Mucosa of stomach (tissue), 1 donor: Measurements from ENCODE around the gene GOLGA3.
"Not testable (repeated sequence)": the region's sequence is repeated elsewhere in the genome, so short reads cannot be mapped to it uniquely, and the experiment has no call there.

Experiments
- H3K27me3 ChIP-seq: one replicate; pipeline ENCODE4 v1.7.0; 2013; ENCODE audit warnings: mild to moderate bottlenecking, low read length; ENCODE audit not compliant: control insufficient read depth, insufficient read depth
- H3K36me3 ChIP-seq: one replicate; pipeline ENCODE4 v1.7.0; 2013; ENCODE audit warnings: low read length; ENCODE audit not compliant: control insufficient read depth, insufficient read depth
- H3K4me1 ChIP-seq: one replicate; pipeline ENCODE4 v1.7.0; 2013; ENCODE audit warnings: mild to moderate bottlenecking, low read length; ENCODE audit not compliant: control insufficient read depth, insufficient read depth
- H3K4me3 ChIP-seq: one replicate; pipeline ENCODE4 v1.7.0; 2013; ENCODE audit warnings: low read length
- H3K9ac ChIP-seq: one replicate; pipeline ENCODE4 v1.7.0; 2013; ENCODE audit warnings: mild to moderate bottlenecking, low read length, moderate library complexity
- H3K9me3 ChIP-seq: one replicate; pipeline ENCODE4 v1.7.0; 2013; ENCODE audit warnings: mild to moderate bottlenecking, low read length, moderate library complexity; ENCODE audit not compliant: control insufficient read depth
- donor health status: Pancreatic carcinoma.

GOLGA3 gene

DNA sequence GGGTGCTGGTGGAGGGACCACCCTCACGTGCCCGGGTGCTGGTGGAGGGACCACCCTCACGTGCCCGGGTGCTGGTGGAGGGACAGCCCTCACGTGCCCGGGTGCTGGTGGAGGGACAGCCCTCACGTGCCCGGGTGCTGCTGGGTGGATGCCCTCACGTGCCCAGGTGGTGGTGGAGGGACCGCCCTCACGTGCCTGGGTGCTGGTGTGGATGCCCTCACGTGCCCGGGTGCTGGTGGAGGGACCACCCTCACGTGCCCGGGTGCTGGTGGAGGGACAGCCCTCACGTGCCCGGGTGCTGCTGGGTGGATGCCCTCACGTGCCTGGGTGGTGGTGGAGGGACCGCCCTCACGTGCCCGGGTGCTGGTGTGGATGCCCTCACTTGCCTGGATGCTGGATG, 28.4 kb upstream of the GOLGA3 start:
- not testable (repeated sequence) for H3K9ac ChIP-seq, H3K9me3 ChIP-seq, H3K27me3 ChIP-seq, H3K4me1 ChIP-seq, H3K4me3 ChIP-seq
- peaks cover 22% of the 10 kb centered on the region for H3K36me3 ChIP-seq

GRCh38 chr12:132856581-132856980, 27.9 kb upstream of the GOLGA3 start:
- Histone ChIP-seq H3K4me3 (no peak overlapping the region), H3K36me3 (peaks cover 21% of the 10 kb centered on the region), H3K4me1 (peaks cover 5% of the 10 kb centered on the region)

DNA sequence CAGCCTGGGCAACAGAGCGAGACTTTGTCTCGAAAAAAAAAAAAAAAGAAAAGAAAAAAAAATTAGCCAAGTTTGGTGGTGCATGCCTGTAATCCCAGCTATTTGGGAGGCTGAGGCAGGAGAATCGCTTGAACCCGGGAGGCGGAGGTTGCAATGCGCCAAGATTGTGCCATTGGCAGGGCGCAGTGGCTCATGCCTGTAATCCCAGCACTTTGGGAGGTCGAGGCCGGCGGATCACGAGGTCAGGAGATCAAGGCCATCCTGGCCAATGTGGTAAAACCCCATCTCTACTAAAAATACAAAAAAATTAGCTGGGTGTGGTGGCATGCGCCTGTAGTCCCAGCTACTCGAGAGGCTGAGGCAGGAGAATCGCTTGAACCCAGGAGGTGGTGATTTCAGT, 26.5 kb upstream of the GOLGA3 start:
- not testable (repeated sequence) for H3K9me3 ChIP-seq, H3K9ac ChIP-seq, H3K4me1 ChIP-seq, H3K4me3 ChIP-seq, H3K27me3 ChIP-seq
- H3K36me3 ChIP-seq = peaks cover 22% of the 10 kb centered on the region

More at GRCh38 chr12:132856581-132856980, 27.9 kb upstream of the GOLGA3 start:
- no peaks in the 10 kb centered on the region for H3K27me3 ChIP-seq
- no peak overlapping the region for H3K9ac ChIP-seq
- H3K9me3 ChIP-seq = no peaks in the 10 kb centered on the region

GRCh38 chr12:132853285-132854092, 24.8 kb upstream of the GOLGA3 start:
- Histone ChIP-seq H3K4me3 (no peak overlapping the region), H3K36me3 (peaks cover 22% of the 10 kb centered on the region), H3K4me1 (peaks cover 5% of the 10 kb centered on the region), H3K9ac (no peak overlapping the region), H3K9me3 (no peaks in the 10 kb centered on the region), H3K27me3 (no peaks in the 10 kb centered on the region)

GRCh38 chr12:132852496-132852895, 23.8 kb upstream of the GOLGA3 start:
- Histone ChIP-seq H3K27me3 (no peaks in the 10 kb centered on the region), H3K4me3 (no peak overlapping the region), H3K9me3 (no peaks in the 10 kb centered on the region), H3K9ac (no peak overlapping the region), H3K36me3 (peaks cover 24% of the 10 kb centered on the region), H3K4me1 (no peaks in the 10 kb centered on the region)

DNA sequence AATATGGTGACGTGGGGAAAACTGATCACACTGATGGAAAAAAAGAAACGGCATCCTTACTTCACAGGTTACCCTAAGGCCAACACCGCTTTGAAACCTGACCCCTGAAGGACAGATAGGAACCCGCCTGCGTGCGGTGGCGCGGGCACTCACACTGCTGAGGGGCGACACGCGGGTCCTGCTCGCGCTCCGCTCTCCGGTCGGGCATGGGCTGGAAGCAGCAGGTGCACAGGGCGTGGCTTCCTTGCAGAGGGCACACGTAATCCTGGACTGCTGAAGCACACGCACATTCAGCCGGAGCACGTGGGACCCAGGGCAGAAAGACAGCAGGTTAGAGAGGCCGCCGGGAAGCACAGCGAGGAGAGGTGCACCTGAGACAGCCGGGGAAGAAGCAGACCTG, 22.8 kb upstream of the GOLGA3 start:
- no peaks in the 10 kb centered on the region for H3K4me1 ChIP-seq
- H3K4me3 ChIP-seq = no peak overlapping the region
- H3K9me3 ChIP-seq = no peaks in the 10 kb centered on the region
- no peaks in the 10 kb centered on the region for H3K27me3 ChIP-seq
- H3K9ac ChIP-seq = no peak overlapping the region
- peaks cover 26% of the 10 kb centered on the region for H3K36me3 ChIP-seq

DNA sequence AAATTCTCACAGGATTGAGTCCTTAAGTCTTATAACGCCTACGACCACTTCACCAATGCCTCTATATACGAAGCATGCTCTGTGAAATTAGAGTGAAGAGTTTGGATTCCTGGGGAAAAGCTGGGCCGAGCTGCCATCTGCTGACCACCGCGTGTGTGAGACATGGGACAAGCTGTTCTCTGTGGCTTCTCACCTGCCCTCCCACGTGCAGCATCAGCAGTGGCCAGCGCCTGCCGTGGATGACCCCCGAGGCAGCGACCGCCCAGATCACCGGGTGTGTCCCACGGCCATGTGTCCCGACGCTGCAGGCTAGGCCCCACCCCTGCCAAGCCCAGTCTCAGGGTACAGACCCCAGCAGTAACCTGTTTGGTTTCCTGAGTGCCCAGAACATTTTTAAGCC, 21.6 kb upstream of the GOLGA3 start:
- H3K9me3 ChIP-seq = no peaks in the 10 kb centered on the region
- H3K4me1 ChIP-seq = no peaks in the 10 kb centered on the region
- H3K9ac ChIP-seq = no peak overlapping the region
- peaks cover 18% of the 10 kb centered on the region for H3K36me3 ChIP-seq
- H3K27me3 ChIP-seq = no peaks in the 10 kb centered on the region
- no peak overlapping the region for H3K4me3 ChIP-seq

GRCh38 chr12:132848521-132848920, 19.9 kb upstream of the GOLGA3 start:
- no peaks in the 10 kb centered on the region for H3K4me1 ChIP-seq
- H3K9me3 ChIP-seq = no peaks in the 10 kb centered on the region
- peaks cover 18% of the 10 kb centered on the region for H3K36me3 ChIP-seq
- H3K9ac ChIP-seq = no peak overlapping the region
- H3K4me3 ChIP-seq = no peak overlapping the region
- H3K27me3 ChIP-seq = no peaks in the 10 kb centered on the region

DNA sequence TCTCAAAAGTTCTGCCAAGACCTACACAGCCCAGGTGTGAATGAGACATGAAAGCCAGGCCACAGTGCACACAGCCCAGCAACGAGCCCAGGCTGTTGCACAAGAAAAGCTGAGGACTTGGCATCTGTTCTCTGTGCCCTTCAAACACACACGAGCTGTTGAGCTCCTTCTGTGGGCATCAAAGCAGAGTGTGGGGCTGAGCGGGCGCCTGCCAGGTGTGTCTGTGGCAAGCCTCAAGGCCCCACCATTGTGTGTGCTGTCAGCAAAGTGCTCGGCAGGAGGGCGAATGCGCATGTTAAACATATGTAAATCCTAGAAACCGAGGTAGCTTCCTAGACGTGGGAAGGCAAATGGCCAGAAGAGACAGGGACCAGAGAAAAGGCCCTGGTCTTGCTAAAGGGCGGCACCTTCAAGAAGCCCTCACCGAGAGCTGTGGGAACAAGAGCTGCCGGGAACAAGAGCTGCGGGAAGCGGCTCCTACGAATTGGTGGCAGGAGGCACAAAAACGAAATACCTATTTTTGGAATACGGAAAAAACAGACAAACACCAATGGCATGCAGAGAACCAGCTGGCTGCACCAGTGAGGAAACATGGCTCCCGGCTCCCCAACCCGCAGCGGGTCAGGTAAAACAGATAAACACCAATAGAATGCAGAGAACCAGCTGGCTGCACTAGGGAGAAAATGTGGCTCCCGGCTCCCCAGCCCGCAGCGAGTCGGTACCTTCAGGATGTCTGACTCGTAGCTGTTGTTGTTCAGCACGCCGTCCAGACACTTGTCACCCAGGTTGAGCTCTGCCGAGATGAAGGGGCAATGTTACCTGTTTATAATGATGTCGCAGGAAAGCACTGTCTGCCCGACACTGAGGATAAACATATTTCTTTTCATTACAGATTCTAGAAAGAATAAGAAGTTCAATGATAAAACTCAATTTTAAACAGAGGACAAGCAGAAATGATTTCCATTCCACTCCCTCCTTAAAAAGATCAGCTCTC, 19.0 kb upstream of the GOLGA3 start:
- Histone ChIP-seq H3K27me3 (no peaks in the 10 kb centered on the region), H3K9me3 (no peaks in the 10 kb centered on the region), H3K4me1 (no peaks in the 10 kb centered on the region), H3K9ac (no peak overlapping the region), H3K36me3 (peaks cover 18% of the 10 kb centered on the region), H3K4me3 (no peak overlapping the region)

DNA sequence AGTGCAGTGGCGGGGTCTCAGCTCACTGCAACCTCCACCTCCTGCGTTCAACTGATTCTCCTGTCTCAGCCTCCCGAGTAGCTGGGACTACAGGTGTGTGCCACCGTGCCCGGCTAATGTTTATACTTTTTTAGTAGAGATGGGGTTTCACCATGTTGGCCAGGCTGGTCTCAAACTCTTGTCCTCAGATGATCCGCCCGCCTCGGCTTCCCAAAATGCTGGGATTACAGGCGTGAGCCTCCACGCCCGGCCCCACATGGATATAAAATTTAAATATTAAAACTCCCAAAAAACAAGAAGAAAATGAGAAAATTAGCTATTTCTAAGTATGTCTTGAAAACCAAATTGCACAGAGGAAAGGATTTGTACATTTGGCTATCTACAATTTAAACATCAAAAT, 16.0 kb upstream of the GOLGA3 start:
- not testable (repeated sequence) for H3K9ac ChIP-seq, H3K4me3 ChIP-seq, H3K27me3 ChIP-seq, H3K9me3 ChIP-seq, H3K4me1 ChIP-seq
- H3K36me3 ChIP-seq = peaks cover 20% of the 10 kb centered on the region

DNA sequence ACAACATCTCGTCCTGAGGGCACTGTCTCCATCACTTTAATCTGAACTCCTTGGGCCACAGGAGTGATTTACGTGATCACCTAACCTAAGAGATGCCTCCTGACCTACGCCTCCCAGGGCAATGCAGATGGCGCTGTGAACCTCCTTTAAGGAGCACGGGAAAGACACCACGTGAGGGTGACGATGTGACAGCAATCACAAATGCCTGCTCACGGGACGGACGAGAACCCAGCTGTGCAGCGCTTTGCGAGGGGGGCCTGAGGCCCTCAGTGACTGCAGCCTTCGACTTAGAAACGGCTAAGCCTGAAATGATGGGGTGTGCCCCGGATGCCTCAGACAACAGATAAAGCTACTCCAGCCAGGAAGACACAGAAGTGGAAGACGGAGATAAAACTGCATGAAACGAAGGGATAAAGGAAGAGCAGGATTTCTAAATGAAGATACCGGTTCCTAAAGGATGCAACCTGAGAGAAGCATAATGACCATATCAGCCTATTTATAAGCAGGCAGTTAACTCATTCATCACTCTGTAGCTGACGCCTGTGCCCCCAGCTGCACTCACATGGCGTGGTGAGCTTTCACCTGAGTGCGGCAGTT, 13.9 kb upstream of the GOLGA3 start:
- no peak overlapping the region for H3K9ac ChIP-seq
- peaks cover 19% of the 10 kb centered on the region for H3K36me3 ChIP-seq
- H3K4me3 ChIP-seq = no peak overlapping the region
- H3K27me3 ChIP-seq = no peaks in the 10 kb centered on the region
- H3K4me1 ChIP-seq = no peaks in the 10 kb centered on the region
- no peaks in the 10 kb centered on the region for H3K9me3 ChIP-seq

DNA sequence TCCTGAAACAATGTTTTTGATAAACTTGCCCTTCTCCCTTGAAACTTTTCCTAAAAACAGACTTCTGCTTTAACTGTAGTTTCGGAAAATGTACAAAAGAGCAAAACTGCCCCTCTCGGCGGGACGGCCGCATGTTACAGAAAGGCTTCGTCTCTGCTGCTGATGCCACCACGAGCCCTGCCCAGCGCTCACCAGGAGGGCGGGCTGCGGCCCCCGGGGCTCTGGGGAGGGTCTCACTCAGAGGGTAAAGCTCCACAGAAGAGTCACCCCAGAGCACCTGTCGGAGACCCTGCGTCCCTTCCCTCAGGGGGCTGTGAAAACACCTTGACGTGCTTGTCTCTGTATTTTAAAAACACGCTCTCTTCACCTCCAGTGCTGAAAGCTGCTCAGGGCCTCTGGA, 12.5 kb upstream of the GOLGA3 start:
- Histone ChIP-seq H3K4me3 (no peak overlapping the region), H3K9ac (no peak overlapping the region), H3K9me3 (no peaks in the 10 kb centered on the region), H3K36me3 (peaks cover 8% of the 10 kb centered on the region), H3K27me3 (no peaks in the 10 kb centered on the region), H3K4me1 (no peaks in the 10 kb centered on the region)
